IPS-20b (cell line): ENCODE results near the gene ARHGAP15.

Source experiments
- H3K27ac ChIP-seq: one replicate; pipeline ENCODE4 v1.5.1; 2013; ENCODE audit warnings: low read length
- H3K27me3 ChIP-seq: 2 replicates; pipeline ENCODE4 v1.6.1; 2013; ENCODE audit warnings: mild to moderate bottlenecking, low read length, inconsistent platforms; ENCODE audit not compliant: insufficient read depth
- H3K36me3 ChIP-seq: 2 replicates; pipeline ENCODE4 v1.6.1; 2013; ENCODE audit warnings: low read depth, mild to moderate bottlenecking, inconsistent platforms, low read length, moderate library complexity; ENCODE audit not compliant: insufficient read depth
- H3K4me1 ChIP-seq: 2 replicates; pipeline ENCODE4 v1.6.1; 2013; ENCODE audit warnings: mild to moderate bottlenecking, control low read depth, inconsistent platforms, low read length, moderate library complexity; ENCODE audit not compliant: insufficient read depth
- H3K4me3 ChIP-seq: 2 replicates; pipeline ENCODE4 v1.5.1; 2013; ENCODE audit warnings: mild to moderate bottlenecking, low read length, inconsistent platforms
- H3K9ac ChIP-seq: 2 replicates; pipeline ENCODE4 v1.6.1; 2013; ENCODE audit warnings: low read depth, mild to moderate bottlenecking, inconsistent platforms, low read length, moderate library complexity
- H3K9me3 ChIP-seq: 2 replicates; pipeline ENCODE4 v1.6.1; 2013; ENCODE audit warnings: mild to moderate bottlenecking, low read depth, low read length, inconsistent platforms; ENCODE audit not compliant: insufficient read depth

The ARHGAP15 gene

DNA sequence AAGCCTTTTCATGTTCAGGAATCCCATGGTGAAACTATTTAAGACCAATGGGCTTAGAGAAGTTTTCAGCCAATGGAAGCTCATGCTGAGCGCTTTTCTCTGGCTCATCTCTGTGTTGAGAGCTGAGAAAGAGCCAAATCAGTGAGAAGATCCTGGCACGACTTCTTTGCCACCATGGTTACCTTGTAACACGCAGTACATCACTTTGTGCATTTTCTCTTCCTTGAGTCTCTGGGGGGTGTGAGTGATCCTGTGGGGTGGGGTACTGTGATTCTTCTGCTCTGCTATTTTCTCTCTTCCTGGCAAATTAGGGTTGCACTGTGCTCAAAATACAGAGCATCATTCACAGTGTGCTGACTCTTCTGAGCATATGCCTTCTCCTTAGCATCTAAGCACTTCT, 664.2 kb downstream of the ARHGAP15 start:
- Histone ChIP-seq H3K4me3 (no peak overlapping the region), H3K27ac (no peak overlapping the region), H3K9ac (no peak overlapping the region), H3K27me3 (no peaks in the 10 kb centered on the region), H3K4me1 (no peaks in the 10 kb centered on the region; the same call in 1 of the 2 replicates), H3K9me3 (no peaks in the 10 kb centered on the region), H3K36me3 (no peaks in the 10 kb centered on the region)

DNA sequence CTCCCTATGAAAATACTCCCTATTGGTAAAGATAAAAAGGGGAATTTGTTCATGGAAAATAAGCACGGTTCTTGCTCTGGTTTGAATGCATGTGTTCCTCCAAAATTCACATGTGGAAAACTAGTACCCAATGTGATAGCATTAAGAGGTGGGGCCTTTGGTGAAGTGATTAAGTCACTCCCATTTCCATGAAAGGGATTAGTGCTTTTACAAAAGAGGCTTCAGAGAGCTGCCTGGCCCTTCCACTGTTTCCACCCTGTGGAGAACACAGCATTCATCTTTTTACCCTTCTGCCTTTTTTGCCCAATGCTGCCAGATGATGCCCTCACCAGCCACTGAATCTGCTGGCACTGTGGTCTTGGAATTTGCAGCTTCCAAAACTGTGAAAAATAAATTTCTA, 666.8 kb downstream of the ARHGAP15 start:
- Histone ChIP-seq H3K9ac (no peak overlapping the region), H3K36me3 (no peaks in the 10 kb centered on the region), H3K4me3 (no peak overlapping the region)

DNA sequence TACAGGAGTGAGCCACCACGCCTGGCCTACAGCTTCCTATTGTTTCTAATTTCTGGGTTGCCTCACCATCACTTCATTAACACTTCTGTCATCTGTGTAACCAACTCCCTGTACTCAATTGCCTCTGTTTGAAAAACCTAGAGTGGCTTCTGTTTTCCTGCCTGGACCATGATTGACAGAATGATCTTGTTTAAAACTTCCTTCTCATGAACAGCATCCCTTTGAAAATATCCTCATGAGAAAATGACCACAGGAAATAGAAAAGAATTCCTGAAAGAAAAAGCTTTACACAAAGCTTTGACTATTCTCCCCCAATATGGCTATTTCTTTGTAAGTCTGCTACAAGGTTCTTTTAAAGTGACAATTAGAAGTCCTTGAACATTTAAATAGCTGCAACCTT, 672.3 kb downstream of the ARHGAP15 start:
- H3K27ac ChIP-seq, result no peak overlapping the region

More for the DNA sequence above, 666.8 kb downstream of the ARHGAP15 start:
- no peaks in the 10 kb centered on the region for H3K27me3 ChIP-seq
- no peaks in the 10 kb centered on the region for H3K9me3 ChIP-seq
- H3K27ac ChIP-seq, result no peak overlapping the region
- no peaks in the 10 kb centered on the region; the same call in 1 of the 2 replicates for H3K4me1 ChIP-seq

DNA sequence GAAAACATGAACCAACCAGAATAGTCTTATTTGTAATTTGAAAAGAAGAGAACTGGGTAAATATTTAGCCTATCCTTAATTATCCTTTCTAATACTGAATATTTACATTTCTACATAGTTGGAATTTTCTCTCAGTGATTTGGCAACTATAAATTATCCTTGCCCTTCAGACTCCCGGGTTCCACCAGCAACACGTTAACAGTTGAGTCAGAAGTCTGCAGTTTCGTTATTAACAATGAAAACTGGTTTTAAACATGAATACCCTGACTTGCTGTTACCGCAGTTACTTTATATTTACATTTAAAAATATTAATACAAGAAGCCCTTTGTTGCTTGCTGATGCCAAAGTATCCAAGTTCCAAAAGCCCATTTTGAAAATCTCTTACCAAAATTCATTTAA, 673.0 kb downstream of the ARHGAP15 start:
- Histone ChIP-seq H3K9ac (no peak overlapping the region), H3K27ac (no peak overlapping the region), H3K4me3 (no peak overlapping the region), H3K36me3 (no peaks in the 10 kb centered on the region), H3K9me3 (no peaks in the 10 kb centered on the region), H3K27me3 (no peaks in the 10 kb centered on the region), H3K4me1 (0 out of 2 replicates have a peak, but pooled peaks cover 4% of the 10 kb centered on the region)

More for the DNA sequence above, 672.3 kb downstream of the ARHGAP15 start:
- Histone ChIP-seq H3K9ac (no peak overlapping the region), H3K4me1 (0 out of 2 replicates have a peak, but pooled peaks cover 4% of the 10 kb centered on the region), H3K27me3 (no peaks in the 10 kb centered on the region), H3K36me3 (no peaks in the 10 kb centered on the region), H3K4me3 (no peak overlapping the region), H3K9me3 (no peaks in the 10 kb centered on the region)

DNA sequence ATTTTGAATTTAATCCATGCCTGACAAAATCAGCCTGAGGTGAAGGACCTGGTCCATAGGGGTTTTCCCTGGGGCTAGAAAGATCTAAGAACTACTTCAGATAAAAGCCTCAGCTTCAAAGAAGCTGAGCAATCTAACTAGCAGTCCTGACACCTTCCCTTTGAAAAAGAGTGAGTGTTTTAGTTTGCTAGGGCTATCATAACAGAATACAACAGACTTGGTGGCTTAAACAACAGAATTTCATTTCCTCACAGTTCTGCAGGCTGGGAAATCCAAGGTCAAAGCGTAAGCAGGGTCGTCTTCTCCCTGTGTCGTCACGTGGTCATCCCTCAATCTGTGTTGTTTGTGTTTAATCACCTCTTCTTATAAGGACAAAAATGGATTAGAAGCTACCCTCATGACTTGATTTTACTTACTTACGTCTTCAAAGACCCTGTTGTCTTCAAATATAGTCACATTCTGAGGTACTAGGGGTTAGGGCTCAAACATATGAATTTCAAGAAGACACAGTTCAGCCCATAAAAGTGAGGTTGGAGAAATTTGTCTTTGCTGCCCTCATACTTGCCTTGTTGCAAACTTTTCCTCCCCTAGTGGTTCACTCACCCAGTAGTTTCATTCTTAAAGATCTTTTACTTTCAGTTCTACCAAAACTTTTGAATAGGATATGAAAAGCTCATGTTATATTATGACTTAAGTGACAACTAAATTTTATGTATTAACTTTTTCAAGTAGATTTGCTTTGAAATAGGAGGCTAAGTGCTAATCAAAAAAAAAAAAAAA, 673.8 kb downstream of the ARHGAP15 start:
- Histone ChIP-seq H3K27me3 (no peaks in the 10 kb centered on the region), H3K9ac (no peak overlapping the region), H3K36me3 (no peaks in the 10 kb centered on the region), H3K4me1 (peaks cover 8% of the 10 kb centered on the region; the same call in 1 of the 2 replicates), H3K27ac (no peak overlapping the region), H3K9me3 (no peaks in the 10 kb centered on the region), H3K4me3 (no peak overlapping the region)

DNA sequence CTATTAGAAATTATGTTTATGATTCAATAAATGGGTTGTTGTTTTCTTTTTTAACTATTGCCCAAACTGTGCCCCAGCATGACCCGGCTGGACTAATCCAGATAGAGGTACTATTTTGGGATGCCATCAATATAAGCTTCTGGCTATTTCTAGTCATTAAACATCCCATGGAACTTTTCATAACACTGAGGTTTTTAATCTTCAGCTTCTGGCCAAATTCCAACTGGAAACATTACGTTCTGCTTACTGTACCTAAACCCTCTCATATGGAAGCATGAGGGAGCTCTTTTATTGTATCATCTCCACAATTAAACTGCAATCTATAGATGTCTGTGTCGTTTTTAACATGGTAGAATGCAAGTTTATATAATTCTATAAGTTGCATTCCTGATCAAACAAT, 674.7 kb downstream of the ARHGAP15 start:
- Histone ChIP-seq H3K27me3 (no peaks in the 10 kb centered on the region), H3K9me3 (no peaks in the 10 kb centered on the region), H3K4me1 (peaks cover 16% of the 10 kb centered on the region; the same call in 1 of the 2 replicates), H3K9ac (no peak overlapping the region), H3K4me3 (no peak overlapping the region), H3K27ac (no peak overlapping the region), H3K36me3 (no peaks in the 10 kb centered on the region)

DNA sequence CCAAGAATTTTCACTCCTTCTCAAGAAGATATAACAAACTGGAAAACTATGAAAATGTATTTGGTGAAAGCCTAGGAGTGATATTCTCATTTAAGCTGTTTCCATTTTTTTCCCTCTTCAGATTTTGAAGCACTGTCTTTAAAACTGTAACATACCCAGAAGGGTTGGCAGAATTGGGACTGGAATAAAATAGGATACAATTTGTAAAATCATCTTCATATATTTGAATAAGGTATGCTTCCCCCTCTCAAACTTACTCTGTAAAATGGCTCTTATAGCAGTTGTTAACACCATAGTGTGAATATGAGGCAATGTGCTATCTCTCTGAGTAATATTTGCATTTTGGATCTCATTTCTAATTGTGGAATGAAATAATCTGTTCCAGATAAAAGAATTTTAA, 676.4 kb downstream of the ARHGAP15 start:
- Histone ChIP-seq H3K27me3 (no peaks in the 10 kb centered on the region), H3K36me3 (no peaks in the 10 kb centered on the region), H3K4me1 (peaks cover 16% of the 10 kb centered on the region; the same call in 1 of the 2 replicates), H3K9me3 (no peaks in the 10 kb centered on the region), H3K4me3 (no peak overlapping the region), H3K27ac (no peak overlapping the region), H3K9ac (no peak overlapping the region)

DNA sequence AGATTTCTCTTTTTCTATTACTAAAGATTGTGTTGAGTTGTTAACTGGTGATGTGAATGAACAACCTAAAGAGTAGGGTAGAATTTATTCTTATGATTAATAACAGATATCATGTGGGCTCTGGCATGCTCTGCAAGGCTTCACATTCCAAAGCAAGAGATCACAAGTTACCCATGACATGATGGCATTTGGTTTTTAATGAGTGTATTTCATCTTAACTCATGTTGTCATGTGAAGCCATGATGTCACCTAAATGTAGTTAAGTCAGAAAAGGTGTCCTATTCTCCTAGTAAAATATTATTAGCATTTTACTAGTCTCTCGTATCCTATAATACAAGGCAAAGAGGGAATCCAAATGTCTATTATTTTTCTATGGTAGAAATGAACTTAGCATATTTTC, 678.0 kb downstream of the ARHGAP15 start:
- H3K4me1 ChIP-seq, result peaks cover 16% of the 10 kb centered on the region; the same call in 1 of the 2 replicates
- no peak overlapping the region for H3K27ac ChIP-seq
- H3K36me3 ChIP-seq, result no peaks in the 10 kb centered on the region
- no peak overlapping the region for H3K4me3 ChIP-seq
- no peak overlapping the region for H3K9ac ChIP-seq
- H3K27me3 ChIP-seq, result no peaks in the 10 kb centered on the region
- H3K9me3 ChIP-seq, result no peaks in the 10 kb centered on the region

DNA sequence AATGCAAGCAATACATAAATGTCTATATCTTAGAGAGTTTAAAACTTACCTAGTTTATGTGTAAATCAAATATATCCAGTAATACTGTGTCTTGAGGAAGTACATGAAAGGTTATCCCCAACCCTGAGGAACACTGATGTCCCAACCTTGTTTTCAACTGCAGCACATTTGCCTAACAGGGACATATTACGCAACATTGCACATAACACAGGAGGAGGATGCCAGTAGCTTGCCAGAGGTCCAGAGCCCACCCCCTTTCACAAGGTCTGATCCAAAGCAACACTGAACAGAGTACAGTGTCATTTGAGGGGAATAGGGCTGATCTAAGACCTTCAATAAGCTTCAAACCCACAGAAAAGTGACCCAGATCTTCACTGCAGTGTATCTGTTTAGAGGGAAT, 678.5 kb downstream of the ARHGAP15 start:
- peaks cover 16% of the 10 kb centered on the region; the same call in 1 of the 2 replicates for H3K4me1 ChIP-seq
- H3K9me3 ChIP-seq, result no peaks in the 10 kb centered on the region
- no peaks in the 10 kb centered on the region for H3K27me3 ChIP-seq
- no peak overlapping the region for H3K4me3 ChIP-seq
- H3K9ac ChIP-seq, result no peak overlapping the region
- H3K36me3 ChIP-seq, result no peaks in the 10 kb centered on the region
- H3K27ac ChIP-seq, result no peak overlapping the region

DNA sequence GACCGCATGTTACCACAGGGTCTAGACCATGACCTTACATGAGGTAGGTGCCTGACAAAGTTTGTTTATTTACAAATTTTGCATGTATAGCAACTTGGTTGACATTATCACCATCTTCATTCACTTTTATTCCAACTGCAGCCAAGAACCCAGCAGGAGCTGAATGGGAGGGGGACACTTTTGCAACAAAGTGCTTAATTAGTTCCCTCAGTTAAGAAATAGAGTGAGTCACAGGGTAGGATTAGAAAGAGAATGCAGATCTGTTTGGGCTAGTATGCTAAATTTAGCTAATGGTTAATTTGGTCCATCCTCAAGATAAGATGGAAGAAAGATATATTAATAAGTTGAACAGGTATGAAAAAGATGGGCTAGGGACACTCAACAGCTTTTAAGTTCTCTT, 678.9 kb downstream of the ARHGAP15 start:
- Histone ChIP-seq H3K9me3 (no peaks in the 10 kb centered on the region), H3K4me3 (no peak overlapping the region), H3K27me3 (no peaks in the 10 kb centered on the region), H3K27ac (no peak overlapping the region), H3K36me3 (no peaks in the 10 kb centered on the region), H3K4me1 (peaks cover 16% of the 10 kb centered on the region; the same call in 1 of the 2 replicates), H3K9ac (no peak overlapping the region)

DNA sequence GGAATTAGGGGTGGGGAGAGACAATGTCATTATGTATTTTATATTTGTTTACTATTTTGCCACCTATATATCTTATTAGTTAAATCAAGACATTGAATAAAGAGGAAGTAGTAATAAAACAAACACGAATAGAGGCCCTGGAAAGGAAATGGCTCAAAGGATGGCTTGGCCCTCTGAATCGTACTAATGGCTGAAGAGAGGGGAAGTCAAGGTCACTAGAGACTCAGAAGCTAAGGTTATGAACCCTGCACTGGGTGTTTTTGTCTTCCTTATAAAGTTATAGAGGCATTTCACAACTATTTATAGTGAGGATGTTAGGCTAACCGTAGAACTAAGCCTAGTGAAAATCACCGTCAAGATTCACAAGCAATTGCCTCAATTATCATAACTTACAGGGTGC, 685.9 kb downstream of the ARHGAP15 start:
- no peaks in the 10 kb centered on the region for H3K36me3 ChIP-seq
- peaks cover 7% of the 10 kb centered on the region; the same call in 1 of the 2 replicates for H3K4me1 ChIP-seq
- H3K9ac ChIP-seq, result no peak overlapping the region
- H3K27ac ChIP-seq, result no peak overlapping the region
- H3K27me3 ChIP-seq, result no peaks in the 10 kb centered on the region
- H3K4me3 ChIP-seq, result no peak overlapping the region
- H3K9me3 ChIP-seq, result no peaks in the 10 kb centered on the region

DNA sequence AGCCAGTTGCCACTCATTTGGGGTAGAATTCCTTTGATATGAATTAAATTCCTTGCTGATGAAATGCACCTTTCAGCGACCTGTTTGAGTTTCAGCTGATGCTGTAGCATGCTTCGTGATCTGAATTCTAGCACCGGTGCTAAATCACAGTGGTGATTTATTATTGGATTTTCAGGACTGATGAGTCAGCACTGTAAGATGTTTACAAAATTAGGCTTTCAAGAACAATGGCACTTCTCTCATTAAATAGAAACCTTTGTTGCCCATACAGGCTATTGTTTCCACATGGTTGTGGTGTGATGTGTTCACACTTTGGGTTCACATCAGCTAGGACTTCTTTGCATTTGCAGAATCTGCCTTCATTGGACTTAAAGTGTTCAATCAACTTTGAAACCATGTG, 687.7 kb downstream of the ARHGAP15 start:
- Histone ChIP-seq H3K27ac (no peak overlapping the region), H3K36me3 (no peaks in the 10 kb centered on the region), H3K9me3 (no peaks in the 10 kb centered on the region), H3K4me1 (peaks cover 7% of the 10 kb centered on the region; the same call in 1 of the 2 replicates), H3K4me3 (no peak overlapping the region), H3K27me3 (no peaks in the 10 kb centered on the region), H3K9ac (no peak overlapping the region)
